CD4-positive, alpha-beta T cell treated with Interleukin-21 for 1 hour (primary cell): ENCODE results near the gene OR5AU1.

ENCODE experiments used
- DNase-seq: peaks from one replicate; pipeline ENCODE4 v3.0.0-alpha.2; 2020

The OR5AU1 gene

GRCh38 chr14:21155963-21156362, at the start of gene OR5AU1:
OR5AU1 (minus strand) TSS chr14:21156063; CDS start chr14:21155872, 191 bp downstream.
- no peak for DNase-seq

GRCh38 chr14:21205026-21205677, 49.3 kb upstream of the OR5AU1 start:
- no peak for DNase-seq

- DNase-seq = no peak
Observed at GRCh38 chr14:21204167-21205025, 48.5 kb upstream of the OR5AU1 start.

GRCh38 chr14:21203470-21204166, 47.8 kb upstream of the OR5AU1 start:
- no peak for DNase-seq

GRCh38 chr14:21202463-21203358, 46.8 kb upstream of the OR5AU1 start:
- DNase-seq = no peak

GRCh38 chr14:21201732-21202462, 46.0 kb upstream of the OR5AU1 start:
- no peak for DNase-seq

- DNase-seq = no peak
Observed at GRCh38 chr14:21200752-21201461, 45.0 kb upstream of the OR5AU1 start.

GRCh38 chr14:21199611-21200560, 44.0 kb upstream of the OR5AU1 start:
- DNase-seq = no peak

- DNase-seq = no peak
Observed at GRCh38 chr14:21197418-21198205, 41.7 kb upstream of the OR5AU1 start.

GRCh38 chr14:21194597-21194996, 38.7 kb upstream of the OR5AU1 start:
- no peak for DNase-seq

- no peak for DNase-seq
Observed at GRCh38 chr14:21192875-21193535, 37.1 kb upstream of the OR5AU1 start.

GRCh38 chr14:21192447-21192822, 36.6 kb upstream of the OR5AU1 start:
- DNase-seq = no peak

GRCh38 chr14:21191809-21192446, 36.1 kb upstream of the OR5AU1 start:
- peak; percentile 71 for DNase-seq

- DNase-seq = no peak
Observed at GRCh38 chr14:21191261-21191808, 35.5 kb upstream of the OR5AU1 start.

GRCh38 chr14:21185491-21185890, 29.6 kb upstream of the OR5AU1 start:
- no peak for DNase-seq

GRCh38 chr14:21184254-21184653, 28.4 kb upstream of the OR5AU1 start:
- no peak for DNase-seq

GRCh38 chr14:21182166-21182565, 26.3 kb upstream of the OR5AU1 start:
- DNase-seq = no peak

- DNase-seq = no peak
Observed at GRCh38 chr14:21171128-21171527, 15.3 kb upstream of the OR5AU1 start.
